Left lung (tissue), 10 donors: Measurements from ENCODE around the gene ATP6V0A1. TPM values are rescaled to one million over a fixed set of nuclear protein-coding genes. Genes with fewer than 3 reads are reported as not detected.

Experiments used
- ATAC-seq: fragments of 200-7000 bp; cut with Tn5 transposase; one replicate; pipeline ENCODE4 v1.9.1; 2020; ENCODE audit warnings: moderate library complexity
- DNase-seq, 4 donors: peaks; one replicate each; pipeline ENCODE4 v3.0.0-alpha.2; 2013 to 2020
- H3K27ac ChIP-seq, 2 donors: fragments of 200-600 bp; sonication (generic) in 1 of 2; one replicate each; pipeline versions ENCODE4 v1.5.0 to v1.8.0; 2020 to 2021
- H3K27me3 ChIP-seq, 2 donors: fragments of 200-600 bp; sonication (generic) in 1 of 2; one replicate each; pipeline versions ENCODE4 v1.5.0 to v1.8.0; 2020 to 2021
- H3K36me3 ChIP-seq, 2 donors: fragments of 200-600 bp; sonication (generic) in 1 of 2; one replicate each; pipeline versions ENCODE4 v1.5.0 to v1.8.0; 2020 to 2021
- H3K4me1 ChIP-seq, 2 donors: fragments of 200-600 bp; one replicate each; pipeline ENCODE4 v1.8.0; 2021
- H3K4me3 ChIP-seq, 2 donors: fragments of 200-600 bp; sonication (generic) in 1 of 2; one replicate each; pipeline versions ENCODE4 v1.5.0 to v1.8.0; 2020 to 2021; ENCODE audit warnings: mild to moderate bottlenecking in 1 of 2
- H3K9me3 ChIP-seq, 2 donors: fragments of 200-600 bp; sonication (generic) in 1 of 2; one replicate each; pipeline versions ENCODE4 v1.5.0 to v1.8.0; 2020 to 2021
- intact Hi-C, 2 donors: fragments of 100-400 bp; cut with DNase I; formaldehyde crosslinking; loops; one replicate each; pipeline versions ENCODE4 v1.11.2 to v1.14.2; 2022
- polyA plus RNA-seq, 6 donors: library from polyadenylated mRNA; unstranded; fragments of 120-200 nt; gene quantifications; one replicate each; pipeline ENCODE4 v1.2.1, GENCODE V29; 2013; ENCODE audit not compliant: insufficient read length in 6 of 6
- total RNA-seq, 2 donors: library from RNA; stranded (reverse); fragmentation: NEBNext Ultra II Directional; extraction: Animal tissue kit (Norgen Biotek cat#: 25700); gene quantifications; one replicate each; pipeline ENCODE4 v1.2.1, GENCODE V29; 2021
- TF ChIP-seq, protein P1 (sequence below), 2 donors: fragments of 200-600 bp; sonication (generic) in 1 of 2; IDR thresholded peaks; one replicate each; pipeline versions ENCODE4 v1.5.0 to v1.8.0; 2021; ENCODE audit warnings: antibody characterized with exemption in 2 of 2
- donor health status: DM: no; HTN: yes; CAD: no.
- donor health status: DM: no; HTN: no; CAD: no.

Gene ATP6V0A1
- total and polyA plus RNA-seq, 8 donors: 46.1 to 103 (median 57.3) TPM

DNA sequence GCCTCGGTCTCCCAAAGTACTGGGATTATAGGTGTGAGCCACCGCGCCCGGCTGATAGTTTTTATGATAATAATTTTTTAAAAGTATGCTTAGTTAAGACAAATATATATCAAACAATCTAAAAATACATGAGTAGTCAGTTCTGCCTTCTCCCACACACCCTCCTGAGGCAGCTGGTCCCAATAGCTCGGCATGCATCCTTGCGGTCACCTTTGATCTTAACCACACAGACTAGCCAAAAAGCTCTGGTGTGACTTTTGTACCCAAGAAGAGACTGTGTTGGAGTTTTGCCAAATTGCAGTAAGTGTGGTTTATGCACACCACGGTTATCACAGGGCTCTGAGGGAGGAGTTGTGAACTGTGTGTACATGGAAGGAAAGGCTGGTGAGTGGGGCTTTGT lies 25.6 kb downstream of the ATP6V0A1 start:
- Histone ChIP-seq H3K27me3 (no peaks in the 10 kb centered on the region), H3K4me3 (no peak overlapping the region), H3K4me1 (no peaks in the 10 kb centered on the region), H3K27ac (no peak overlapping the region), H3K36me3 (peaks cover 0 to 100% of the 10 kb centered on the region in 2 donors), H3K9me3 (no peaks in the 10 kb centered on the region)
- ATAC-seq (peak; percentile 31), DNase-seq (no peak)
- intact Hi-C loops: no loop called here
- TF ChIP-seq, protein P1, sequence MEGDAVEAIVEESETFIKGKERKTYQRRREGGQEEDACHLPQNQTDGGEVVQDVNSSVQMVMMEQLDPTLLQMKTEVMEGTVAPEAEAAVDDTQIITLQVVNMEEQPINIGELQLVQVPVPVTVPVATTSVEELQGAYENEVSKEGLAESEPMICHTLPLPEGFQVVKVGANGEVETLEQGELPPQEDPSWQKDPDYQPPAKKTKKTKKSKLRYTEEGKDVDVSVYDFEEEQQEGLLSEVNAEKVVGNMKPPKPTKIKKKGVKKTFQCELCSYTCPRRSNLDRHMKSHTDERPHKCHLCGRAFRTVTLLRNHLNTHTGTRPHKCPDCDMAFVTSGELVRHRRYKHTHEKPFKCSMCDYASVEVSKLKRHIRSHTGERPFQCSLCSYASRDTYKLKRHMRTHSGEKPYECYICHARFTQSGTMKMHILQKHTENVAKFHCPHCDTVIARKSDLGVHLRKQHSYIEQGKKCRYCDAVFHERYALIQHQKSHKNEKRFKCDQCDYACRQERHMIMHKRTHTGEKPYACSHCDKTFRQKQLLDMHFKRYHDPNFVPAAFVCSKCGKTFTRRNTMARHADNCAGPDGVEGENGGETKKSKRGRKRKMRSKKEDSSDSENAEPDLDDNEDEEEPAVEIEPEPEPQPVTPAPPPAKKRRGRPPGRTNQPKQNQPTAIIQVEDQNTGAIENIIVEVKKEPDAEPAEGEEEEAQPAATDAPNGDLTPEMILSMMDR (IDR thresholded peaks at IDR 0.05): no peak

DNA sequence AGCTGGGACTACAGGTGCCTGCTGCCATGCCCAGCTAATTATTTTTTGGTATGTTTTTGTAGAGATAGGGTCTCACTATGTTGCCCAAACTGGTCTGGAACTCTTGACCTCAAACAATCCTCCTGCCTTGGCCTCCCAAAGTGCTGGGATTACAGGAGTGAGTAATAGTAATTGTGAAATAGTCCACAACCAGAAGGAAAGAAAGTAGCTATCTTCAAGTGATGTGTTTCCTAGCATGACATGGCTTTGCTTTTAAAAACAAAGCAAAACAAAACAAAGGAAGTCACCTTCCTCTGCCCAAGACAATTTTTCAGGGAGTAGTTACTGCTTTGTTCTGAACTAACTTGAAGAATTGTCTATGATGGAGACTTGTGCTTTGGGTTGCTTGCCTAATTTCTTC lies 27.0 kb downstream of the ATP6V0A1 start:
- intact Hi-C loops: no loop called here
- no peak overlapping the region for H3K4me3 ChIP-seq
- H3K27ac ChIP-seq: no peak overlapping the region
- H3K4me1 ChIP-seq: no peaks in the 10 kb centered on the region
- DNase-seq (no peak), ATAC-seq (no peak)
- H3K36me3 ChIP-seq: peaks cover 0 to 100% of the 10 kb centered on the region in 2 donors
- no peaks in the 10 kb centered on the region for H3K27me3 ChIP-seq
- TF ChIP-seq, protein P1 (IDR thresholded peaks at IDR 0.05): no peak
- H3K9me3 ChIP-seq: no peaks in the 10 kb centered on the region

DNA sequence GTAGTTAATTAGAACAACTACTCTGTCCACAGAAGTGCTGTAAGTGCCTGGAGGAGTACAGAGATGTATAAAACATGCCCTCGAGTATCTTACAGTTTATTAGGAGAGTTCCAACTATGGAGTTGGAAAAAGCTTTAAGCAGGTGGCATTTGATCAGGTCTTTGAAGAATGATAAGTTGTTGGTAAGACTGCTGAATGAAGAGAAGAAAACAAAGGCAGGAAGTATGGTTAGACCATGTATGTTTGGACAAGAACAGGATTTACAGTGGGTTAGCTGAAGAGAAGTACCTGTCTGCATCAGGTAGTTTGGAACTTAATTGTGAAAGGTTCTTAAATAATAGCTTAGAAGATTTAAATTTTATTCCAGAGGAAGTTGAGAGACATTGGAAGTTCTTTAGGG lies 29.4 kb downstream of the ATP6V0A1 start:
- H3K9me3 ChIP-seq: no peaks in the 10 kb centered on the region
- no peaks in the 10 kb centered on the region for H3K27me3 ChIP-seq
- intact Hi-C loops: no loop called here
- H3K36me3 ChIP-seq: peaks cover 0 to 100% of the 10 kb centered on the region in 2 donors
- no peaks in the 10 kb centered on the region for H3K4me1 ChIP-seq
- DNase-seq (no peak), ATAC-seq (no peak)
- H3K27ac ChIP-seq: no peak overlapping the region
- TF ChIP-seq, protein P1 (IDR thresholded peaks at IDR 0.05): no peak
- H3K4me3 ChIP-seq: no peak overlapping the region

DNA sequence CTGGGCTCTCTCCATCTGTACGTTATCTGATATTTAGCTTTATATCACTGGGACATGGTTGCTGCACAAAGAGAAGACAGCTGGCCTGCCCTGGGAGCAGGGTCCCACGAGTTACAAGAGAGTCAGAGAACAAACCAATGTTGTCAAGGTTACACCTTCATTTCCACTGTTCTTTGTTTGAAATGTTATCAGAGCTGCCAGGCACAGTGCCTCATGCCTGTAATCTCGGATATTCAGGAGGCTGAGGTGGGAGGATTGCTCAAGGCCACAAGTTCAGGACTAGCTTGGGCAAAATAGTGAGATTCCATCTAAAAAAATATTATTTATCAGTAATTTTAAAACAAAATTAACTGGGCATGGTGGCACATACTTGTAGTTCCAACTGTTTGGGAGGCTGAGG lies 34.6 kb downstream of the ATP6V0A1 start:
- no peaks in the 10 kb centered on the region for H3K4me1 ChIP-seq
- DNase-seq: no peak
- H3K27ac ChIP-seq: no peak overlapping the region
- no peaks in the 10 kb centered on the region for H3K9me3 ChIP-seq
- no peak for ATAC-seq
- no peaks in the 10 kb centered on the region for H3K27me3 ChIP-seq
- TF ChIP-seq, protein P1 (IDR thresholded peaks at IDR 0.05): no peak
- intact Hi-C loops: no loop called here
- no peak overlapping the region for H3K4me3 ChIP-seq
- H3K36me3 ChIP-seq: peaks cover 0 to 100% of the 10 kb centered on the region in 2 donors

DNA sequence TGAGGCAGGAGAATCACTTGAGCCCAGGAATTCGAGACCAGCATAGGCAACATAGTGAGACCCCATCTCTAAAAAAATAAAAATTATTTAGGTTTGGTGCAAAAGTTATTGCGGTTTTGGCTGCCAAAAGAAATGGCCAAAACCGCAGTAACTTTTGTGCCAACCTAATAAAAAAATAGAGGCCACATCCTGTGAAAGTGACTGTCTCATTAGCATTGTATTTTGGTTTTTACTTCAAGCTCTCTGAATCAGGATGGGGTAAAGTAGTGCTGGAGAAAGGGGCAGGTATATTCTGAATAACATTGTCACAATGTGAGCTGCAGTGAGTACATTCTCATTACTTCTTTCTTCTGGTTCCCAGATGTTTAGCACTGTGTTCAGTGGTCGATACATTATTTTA lies 36.0 kb downstream of the ATP6V0A1 start:
- DNase-seq: no peak
- no peaks in the 10 kb centered on the region for H3K27me3 ChIP-seq
- H3K36me3 ChIP-seq: peaks cover 0 to 100% of the 10 kb centered on the region in 2 donors
- H3K27ac ChIP-seq: no peak overlapping the region
- intact Hi-C loops: no loop called here
- no peaks in the 10 kb centered on the region for H3K4me1 ChIP-seq
- no peak for ATAC-seq
- TF ChIP-seq, protein P1 (IDR thresholded peaks at IDR 0.05): no peak
- H3K9me3 ChIP-seq: no peaks in the 10 kb centered on the region
- no peak overlapping the region for H3K4me3 ChIP-seq
